WI38 (cell line): ENCODE results near the gene CDC42BPA.
"Not testable (repeated sequence)": the region's sequence is repeated elsewhere in the genome, so short reads cannot be mapped to it uniquely, and the experiment has no call there.

Source experiments
- H3K4me3 ChIP-seq: 2 replicates; pipeline ENCODE4 v1.5.1; 2011; ENCODE audit warnings: low read depth, mild to moderate bottlenecking, control low read depth, low read length
- CTCF ChIP-seq: IDR thresholded peaks from 2 replicates; pipeline ENCODE4 v1.5.1; 2012; ENCODE audit warnings: low read depth, mild to moderate bottlenecking, control low read depth, low read length

The CDC42BPA gene

DNA sequence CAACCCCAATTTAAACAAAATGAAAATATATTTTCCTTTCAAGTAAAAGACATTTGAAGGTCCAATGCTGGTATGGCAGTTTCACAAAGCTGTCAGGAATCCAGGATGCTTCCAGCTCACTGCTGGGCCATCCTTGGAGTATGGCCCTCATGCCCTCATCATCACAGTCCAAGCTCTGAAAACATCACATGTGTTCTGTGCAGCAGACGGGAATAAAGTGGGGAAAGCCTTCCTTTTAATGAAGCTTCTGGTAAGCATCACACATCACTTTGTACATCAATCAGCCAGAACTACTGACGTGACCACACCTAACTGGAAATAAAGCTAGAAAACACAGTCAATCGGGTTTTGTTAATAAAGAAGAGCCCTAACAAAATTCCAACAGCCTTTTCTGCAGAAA lies 22.7 kb downstream of the CDC42BPA start:
- no peak for TF ChIP-seq CTCF
- no peak overlapping the region for H3K4me3 ChIP-seq

GRCh38 chr1:227285745-227286144 lies 32.5 kb downstream of the CDC42BPA start:
- no peak for TF ChIP-seq CTCF
- H3K4me3 ChIP-seq: no peak overlapping the region

- H3K4me3 ChIP-seq: no peak overlapping the region
- TF ChIP-seq CTCF: no peak
These were observed 36.9 kb downstream of the CDC42BPA start for GRCh38 chr1:227281371-227281770.

DNA sequence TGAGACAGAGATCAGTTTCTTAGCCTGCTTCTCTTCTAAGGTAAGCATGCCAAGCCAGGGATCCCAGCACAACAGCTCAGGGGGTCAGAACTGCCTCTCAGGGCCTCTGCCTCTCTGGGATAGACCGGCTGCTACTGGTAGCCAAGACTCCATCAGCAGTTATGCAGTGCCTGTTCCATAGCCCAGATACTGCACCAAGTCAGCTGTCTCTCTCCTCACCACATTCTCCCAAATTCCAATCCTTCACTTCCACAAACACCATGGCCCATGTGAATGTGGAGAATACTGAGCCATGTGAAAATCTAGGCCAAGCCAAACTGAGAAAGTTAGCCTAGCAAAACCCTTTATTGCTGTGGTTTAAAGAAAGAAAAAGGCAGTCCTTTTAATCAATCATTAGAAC lies 37.5 kb downstream of the CDC42BPA start:
- TF ChIP-seq CTCF: no peak
- H3K4me3 ChIP-seq: no peak overlapping the region

GRCh38 chr1:227276156-227276693 lies 42.1 kb downstream of the CDC42BPA start:
- H3K4me3 ChIP-seq: not testable (repeated sequence)

DNA sequence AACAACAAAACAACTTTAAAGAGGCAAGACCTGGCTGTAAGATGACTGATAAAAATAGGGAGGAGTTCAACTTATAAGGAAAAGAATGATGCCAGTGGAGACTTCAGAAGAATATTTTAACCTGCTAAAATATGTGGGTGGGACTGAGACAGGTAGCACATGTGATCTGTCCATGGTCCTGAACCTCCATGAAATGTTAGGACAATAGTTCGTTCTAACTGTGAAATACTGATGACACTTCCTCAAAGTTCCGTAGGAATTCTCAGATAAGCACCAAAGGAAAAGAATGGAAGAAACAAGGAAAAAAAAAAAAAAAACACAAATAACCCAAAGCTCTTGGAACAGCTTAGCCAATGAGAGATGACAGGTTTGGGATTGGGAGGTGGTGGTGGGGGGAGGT lies 44.7 kb downstream of the CDC42BPA start:
- TF ChIP-seq CTCF: no peak
- no peak overlapping the region for H3K4me3 ChIP-seq

- TF ChIP-seq CTCF: no peak
These were observed 45.9 kb downstream of the CDC42BPA start for GRCh38 chr1:227272428-227272827.

DNA sequence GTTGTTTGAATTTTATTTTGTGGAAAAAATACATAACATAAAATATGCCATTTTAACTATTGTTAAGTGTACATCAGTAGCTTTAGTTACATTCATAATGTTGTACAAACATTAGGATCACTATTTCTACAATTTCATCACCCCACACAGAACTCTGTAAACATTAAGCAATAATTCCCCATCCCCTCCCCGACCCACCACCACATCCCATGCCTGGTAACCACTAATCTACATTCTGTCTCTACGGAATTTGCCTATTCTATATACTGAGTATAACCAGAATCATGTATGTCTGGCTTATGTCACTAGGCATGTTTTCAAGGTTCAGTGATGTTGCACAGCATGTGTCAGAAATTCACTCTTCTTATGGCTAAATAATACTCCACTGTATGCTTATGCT lies 47.7 kb downstream of the CDC42BPA start:
- no peak for TF ChIP-seq CTCF
- H3K4me3 ChIP-seq: no peak overlapping the region

More at GRCh38 chr1:227272428-227272827, 45.9 kb downstream of the CDC42BPA start:
- no peak overlapping the region for H3K4me3 ChIP-seq
